ENCODE data around the gene MEI4. TPM values are rescaled to one million over a fixed set of nuclear protein-coding genes. Genes with fewer than 3 reads are reported as not detected.
"Not testable (repeated sequence)": the region's sequence is repeated elsewhere in the genome, so short reads cannot be mapped to it uniquely, and the experiment has no call there.

MEI4 gene
- total RNA-seq, 1 donor from 2014 or later = not detected

- no peak for DNase-seq
These were observed 30.7 kb downstream of the MEI4 start for GRCh38 chr6:77683515-77683914.

DNA sequence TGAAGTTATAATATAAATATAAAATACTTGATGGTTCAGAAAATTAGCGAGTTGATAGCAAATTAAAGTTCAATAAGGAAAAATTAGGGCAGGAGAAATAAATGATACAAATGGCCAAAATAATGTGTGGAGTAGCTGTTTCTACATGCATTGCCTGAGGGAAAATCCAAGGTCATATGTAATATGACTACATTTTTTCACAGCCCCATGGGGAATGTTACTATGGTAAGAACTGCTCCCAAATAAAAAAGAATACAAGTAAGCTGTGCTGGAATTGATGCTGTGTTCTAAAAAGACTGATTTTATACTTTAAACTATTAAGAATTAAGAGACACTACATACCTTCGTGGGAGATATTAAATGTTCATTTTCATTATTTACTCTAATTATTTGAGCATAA is 34.1 kb downstream of the MEI4 start:
- no peak for DNase-seq

DNA sequence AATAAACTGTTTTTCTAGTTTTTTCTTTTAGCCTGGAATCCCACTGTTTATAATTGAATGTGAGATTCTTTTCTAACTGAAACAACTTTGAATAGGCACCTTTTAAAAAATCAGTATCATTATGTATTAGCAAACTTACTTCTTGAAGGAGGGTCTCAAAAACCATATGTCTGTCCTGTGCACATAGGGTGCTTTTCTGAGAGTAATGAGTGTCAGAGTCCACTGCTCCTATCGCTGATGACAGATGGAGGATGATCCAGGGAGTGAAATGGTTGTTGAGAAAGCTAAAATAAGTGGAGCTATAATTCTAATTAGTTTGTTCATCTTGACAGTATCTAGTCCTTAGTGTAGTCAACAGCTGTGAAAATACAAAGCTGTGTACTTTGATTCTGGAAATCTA is 35.8 kb downstream of the MEI4 start:
- no peak for DNase-seq

DNA sequence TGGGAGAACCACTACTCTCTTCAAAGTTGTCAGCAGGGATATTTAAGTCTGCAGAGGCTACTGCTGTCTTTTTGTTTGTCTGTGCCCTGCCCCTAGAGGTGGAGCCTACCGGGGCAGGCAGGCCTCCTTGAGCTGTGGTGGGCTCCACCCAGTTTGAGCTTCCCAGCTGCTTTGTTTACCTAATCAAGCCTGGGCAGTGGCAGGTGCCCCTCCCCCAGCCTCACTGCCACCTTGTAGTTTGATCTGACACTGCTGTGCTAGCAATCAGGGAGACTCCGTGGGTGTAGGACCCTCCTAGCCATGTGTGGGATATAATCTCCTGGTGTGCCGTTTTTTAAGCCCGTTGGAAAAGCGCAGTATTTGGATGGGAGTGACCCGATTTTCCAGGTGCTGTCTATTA is 47.3 kb downstream of the MEI4 start:
- not testable (repeated sequence) for DNase-seq

GRCh38 chr6:77707603-77708002 is 54.8 kb downstream of the MEI4 start:
- no peak for DNase-seq

DNA sequence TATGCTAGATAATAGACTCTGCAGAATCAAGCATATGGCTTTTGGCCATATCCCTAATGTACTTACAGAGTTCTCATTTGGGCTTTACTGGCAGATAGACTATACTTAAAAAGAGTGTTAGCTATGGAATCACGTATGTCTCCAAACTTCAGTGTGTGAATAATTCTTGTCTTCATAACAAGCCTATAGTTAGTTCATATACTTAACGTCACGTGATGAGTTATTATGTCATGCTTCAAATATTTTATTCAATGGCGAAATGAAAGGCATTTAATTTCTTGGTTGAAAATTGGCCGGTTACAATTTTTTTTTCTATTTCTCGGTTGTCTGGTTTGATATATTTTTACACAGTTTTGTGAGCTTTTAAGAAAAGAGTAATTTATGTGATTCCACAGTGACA is 62.7 kb downstream of the MEI4 start:
- DNase-seq = no peak

GRCh38 chr6:77716311-77716710 is 63.5 kb downstream of the MEI4 start:
- no peak for DNase-seq

DNA sequence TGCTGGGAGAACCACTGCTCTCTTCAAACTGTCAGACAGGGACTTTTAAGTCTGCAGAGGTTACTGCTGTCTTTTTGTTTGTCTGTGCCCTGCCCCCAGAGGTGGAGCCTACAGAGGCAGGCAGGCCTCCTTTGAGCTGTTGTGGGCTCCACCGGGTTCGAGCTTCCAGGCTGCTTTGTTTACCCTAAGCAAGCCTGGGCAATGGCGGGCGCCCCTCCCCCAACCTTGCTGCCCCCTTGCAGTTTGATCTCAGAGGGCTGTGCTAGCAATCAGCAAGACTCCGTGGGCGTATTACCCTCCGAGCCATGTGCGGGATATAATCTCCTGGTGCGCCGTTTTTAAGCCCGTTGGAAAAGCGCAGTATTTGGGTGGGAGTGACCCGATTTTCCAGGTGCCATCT is 83.2 kb downstream of the MEI4 start:
- DNase-seq = not testable (repeated sequence)

DNA sequence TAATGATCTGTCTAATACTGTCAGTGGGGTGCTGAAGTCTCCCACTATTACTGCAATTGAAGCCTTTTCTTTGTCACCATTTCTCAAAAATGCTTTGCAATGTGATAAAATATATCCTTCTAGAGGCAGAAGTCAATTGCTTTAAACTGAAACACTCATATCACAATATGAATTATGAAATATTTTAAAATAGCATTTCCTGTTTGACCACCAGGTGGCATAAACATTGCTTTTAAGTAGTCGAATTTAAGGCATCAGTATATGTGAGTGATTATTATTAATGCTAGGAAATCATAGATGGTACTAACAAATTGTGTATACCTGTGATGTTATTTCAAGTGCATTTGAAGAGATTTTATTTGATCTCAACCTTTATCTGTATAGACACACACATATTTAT is 87.5 kb downstream of the MEI4 start:
- DNase-seq = peak; percentile 59

- DNase-seq = not testable (repeated sequence)
These were observed 99.3 kb downstream of the MEI4 start for GRCh38 chr6:77752156-77752555.

DNA sequence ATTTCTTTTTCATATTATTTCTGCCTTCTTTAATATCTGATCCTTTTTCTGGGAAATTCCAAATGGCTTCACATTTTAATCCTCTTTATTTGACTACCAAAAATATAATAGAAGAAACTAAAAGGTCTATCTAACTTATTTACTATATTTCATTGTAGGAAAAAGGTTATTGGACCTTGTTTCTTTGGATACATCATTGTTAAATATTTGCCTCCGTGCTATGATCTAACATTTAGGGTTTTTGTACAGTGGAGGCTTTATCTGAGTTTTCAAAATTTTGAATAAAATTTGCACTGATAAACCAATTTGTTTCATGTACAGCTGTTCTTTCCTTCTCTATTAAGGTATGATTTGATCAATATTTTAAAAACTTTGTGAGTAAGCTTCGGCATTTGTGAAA is 109.5 kb downstream of the MEI4 start:
- DNase-seq = no peak

DNA sequence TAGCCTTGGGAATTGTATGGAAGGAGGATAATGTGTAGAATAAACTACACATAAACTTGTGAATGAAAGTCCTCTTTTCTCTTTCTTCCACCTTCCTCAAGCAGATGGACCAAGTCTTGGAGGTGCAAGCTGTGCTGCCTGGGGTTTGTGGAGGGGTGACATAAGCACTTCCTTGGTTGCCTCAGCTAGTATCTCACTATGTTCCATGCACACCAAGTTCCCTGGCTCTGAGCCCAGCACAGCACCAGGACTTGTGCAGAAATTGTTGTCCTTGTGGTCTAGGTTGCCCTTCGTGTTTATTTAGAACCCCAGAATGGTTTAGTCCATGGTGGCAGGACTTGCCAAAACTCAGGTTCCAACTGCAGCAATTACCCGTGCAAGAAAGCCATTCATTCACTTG is 110.3 kb downstream of the MEI4 start:
- no peak for DNase-seq

DNA sequence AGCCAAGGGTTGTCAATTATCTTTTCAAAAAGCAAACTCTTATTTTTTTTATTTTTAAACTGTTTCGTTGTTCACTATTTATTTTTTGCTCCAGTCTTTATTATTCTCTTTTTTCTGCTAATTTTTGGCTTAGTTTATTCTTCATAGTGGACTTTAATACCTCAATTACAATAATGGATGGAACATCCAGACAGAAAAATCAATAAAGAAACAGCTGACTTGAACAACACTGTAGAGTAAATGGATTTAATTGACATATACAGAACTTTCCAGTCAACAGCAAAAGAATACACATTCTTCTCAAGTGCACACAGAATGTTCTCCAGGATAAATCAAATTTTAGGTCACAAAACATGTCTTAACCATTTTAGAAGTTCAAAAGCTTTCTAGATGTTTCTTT is 111.5 kb downstream of the MEI4 start:
- DNase-seq = no peak

DNA sequence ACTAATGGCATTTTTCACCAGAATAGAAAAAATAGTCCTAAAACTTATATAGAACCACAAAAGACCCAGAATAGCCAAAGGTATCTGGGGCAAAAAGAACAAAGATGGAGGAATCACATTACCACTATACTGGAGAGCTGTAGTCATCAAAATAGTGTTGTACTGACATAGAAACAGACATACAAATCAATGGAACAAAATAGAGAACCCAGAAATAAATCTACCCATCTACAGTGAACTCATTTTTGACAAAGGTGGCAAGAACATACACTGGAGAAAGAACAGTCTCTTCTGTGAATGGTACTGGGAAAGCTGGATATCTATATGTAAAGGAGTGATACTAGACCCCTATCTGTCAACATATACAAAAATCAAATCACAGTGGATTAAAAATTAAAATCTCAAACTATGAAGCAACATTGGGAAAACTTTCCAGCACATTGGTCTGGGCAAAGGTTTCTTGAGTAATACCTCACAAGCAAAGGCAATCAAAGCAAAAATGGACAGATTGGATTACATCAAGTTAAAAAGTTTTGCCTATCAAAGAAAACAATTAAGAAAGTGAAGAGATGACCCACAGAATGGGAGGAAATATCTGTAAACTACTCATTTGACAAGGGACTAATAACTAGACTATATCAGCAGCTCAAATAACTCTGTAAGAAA is 120.5 kb downstream of the MEI4 start:
- DNase-seq = no peak

- DNase-seq = no peak
These were observed 121.6 kb downstream of the MEI4 start for GRCh38 chr6:77774457-77774856.

DNA sequence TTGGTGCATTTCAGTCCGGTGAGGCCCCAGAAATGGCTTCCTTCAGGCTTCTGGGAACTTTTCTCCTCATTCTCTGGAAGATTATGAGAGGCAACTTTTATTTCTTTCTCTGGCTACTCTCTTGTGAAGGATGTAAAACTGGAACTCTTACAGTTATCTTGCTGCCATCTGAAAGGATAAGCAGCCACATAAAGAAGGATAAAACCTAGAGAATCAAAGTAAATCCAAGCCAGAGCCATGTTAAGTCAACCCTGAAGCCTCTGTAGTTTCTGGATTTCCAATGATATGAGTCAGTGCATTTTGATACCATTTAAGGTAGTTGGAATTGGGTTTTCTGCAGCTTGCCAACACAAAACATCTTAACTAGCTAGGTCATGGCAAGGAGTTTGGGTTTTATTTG is 123.6 kb downstream of the MEI4 start:
- DNase-seq = no peak

- DNase-seq = no peak
These were observed 125.7 kb downstream of the MEI4 start for GRCh38 chr6:77778527-77778926.

DNA sequence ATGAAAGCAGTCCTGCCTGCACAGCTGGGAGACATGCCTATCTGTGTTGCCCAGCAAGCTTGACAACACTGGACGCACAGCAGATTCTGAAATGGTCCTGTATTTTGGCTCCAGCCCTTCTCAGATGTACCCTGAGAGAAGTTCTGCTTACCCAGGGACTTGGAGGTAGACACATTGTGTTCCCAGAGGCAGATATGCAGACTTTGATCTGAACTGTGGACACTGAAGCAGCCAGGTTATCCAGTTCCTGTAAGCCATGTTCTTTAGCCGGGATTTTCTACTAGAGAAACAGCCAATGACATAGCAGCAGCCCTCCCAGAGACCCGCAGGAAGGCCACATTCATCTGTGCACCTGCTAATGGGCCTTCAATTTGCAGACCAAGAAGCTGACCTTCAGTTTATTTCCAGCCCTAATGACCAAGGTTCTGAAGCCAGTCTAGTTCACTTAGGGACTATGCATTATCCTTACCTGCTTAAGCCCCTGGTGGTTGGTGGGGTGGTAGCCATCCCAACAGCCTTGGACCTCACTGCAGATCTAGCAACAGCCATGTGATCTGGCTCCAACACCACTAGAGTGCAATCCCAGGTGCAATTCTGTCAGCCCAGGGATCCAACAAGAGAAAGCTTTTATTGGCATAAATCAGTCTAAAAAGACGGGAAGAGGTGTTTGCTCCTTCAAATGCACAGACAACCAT is 134.2 kb downstream of the MEI4 start:
- no peak for DNase-seq

DNA sequence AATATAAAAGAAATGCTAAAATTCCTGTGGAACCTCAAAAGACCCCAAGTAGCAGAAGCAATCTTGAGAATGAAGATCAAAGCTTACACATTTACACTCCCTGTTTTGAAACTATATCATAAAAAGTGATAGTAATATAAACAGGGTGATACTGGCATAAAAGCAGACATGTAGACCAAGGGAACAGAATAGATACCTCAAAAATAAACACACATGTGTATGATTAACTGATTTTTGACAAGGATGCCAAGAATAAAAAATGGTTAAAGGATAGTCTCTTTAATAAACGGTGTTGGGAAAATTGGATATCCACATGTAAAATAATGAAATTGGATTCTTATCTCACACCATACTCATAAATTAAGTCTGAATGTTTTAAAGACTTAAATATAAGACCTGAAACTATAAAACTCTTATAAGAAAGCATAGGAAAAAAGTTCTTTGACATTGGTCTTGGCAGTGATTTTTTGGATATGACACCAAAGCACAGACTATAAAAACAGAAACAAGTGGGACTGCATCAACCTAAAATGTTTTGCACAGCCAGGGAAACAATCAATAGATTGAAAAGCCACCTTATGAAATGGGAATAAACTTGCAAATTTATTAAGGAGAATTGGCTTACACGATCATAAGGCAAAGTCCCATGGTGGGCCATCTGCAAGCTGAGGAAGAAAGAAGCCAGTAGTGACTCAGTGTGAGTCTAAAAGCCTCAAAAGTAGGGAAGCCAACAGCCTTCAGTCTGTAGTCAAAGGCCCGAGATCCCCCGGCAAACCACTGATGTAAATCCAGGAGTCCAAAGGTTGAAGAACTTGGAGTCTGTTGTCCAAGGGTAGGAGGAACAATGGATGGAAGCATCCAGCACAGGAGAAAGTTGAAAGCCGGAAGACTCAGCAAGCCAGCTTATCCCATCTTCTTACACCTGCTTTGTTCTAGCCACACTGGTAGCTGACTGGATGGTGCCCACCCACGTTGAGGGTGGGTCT is 144.3 kb downstream of the MEI4 start:
- DNase-seq = no peak

DNA sequence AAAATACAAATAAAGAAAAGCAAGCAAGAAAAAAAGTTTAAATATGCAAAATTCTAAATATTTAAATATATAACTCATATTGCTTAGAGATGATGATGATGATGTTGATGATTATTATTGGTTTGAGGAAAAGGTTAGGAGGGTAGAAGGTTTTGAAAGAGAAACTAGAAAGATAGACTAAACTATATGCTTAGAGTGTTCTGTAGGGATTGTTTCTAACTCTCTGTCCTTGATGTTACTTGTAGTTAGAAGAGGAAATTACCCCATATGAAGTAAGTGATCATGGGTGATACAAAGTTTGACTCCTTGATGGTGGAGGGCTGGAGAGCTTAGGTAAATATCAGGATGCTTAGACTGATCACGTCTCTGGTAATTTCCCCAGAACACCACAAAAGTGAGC is 159.5 kb downstream of the MEI4 start:
- DNase-seq = no peak

DNA sequence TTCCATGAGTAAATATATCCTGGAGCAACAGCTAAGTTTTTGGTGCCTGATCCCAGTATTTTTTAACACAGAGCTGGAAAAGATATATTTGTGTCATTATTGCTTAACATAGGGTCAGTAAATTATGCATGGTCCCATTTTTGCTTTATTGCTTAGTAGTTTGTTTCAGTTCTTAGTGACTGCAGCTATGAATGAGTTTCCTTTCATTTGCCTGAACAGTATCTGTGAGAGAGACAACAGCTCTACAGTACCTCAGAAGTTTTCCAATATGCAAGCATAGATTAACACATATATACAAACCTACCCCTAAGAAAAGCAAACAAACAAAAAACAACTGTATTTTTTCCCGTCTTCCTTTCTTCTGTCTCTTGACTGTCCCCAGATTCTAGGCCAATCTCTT is 160.3 kb downstream of the MEI4 start:
- DNase-seq = no peak

- DNase-seq = no peak
These were observed 161.3 kb downstream of the MEI4 start for GRCh38 chr6:77814119-77814518.

- DNase-seq = no peak
These were observed 162.7 kb downstream of the MEI4 start for GRCh38 chr6:77815531-77815930.

Data from dermis blood vessel endothelial cell (primary cell).